GM19324 (cell line): Measurements from ENCODE around the gene WWOX.
"Not testable (repeated sequence)": the region's sequence is repeated elsewhere in the genome, so short reads cannot be mapped to it uniquely, and the experiment has no call there.

Experiments
- ATAC-seq: cut with Tn5 transposase; IDR thresholded peaks from one replicate; pipeline ENCODE4 v1.9.1; 2021; ENCODE audit warnings: mild to moderate bottlenecking, moderate library complexity; ENCODE audit not compliant: unreplicated experiment, low FRiP score

WWOX gene

DNA sequence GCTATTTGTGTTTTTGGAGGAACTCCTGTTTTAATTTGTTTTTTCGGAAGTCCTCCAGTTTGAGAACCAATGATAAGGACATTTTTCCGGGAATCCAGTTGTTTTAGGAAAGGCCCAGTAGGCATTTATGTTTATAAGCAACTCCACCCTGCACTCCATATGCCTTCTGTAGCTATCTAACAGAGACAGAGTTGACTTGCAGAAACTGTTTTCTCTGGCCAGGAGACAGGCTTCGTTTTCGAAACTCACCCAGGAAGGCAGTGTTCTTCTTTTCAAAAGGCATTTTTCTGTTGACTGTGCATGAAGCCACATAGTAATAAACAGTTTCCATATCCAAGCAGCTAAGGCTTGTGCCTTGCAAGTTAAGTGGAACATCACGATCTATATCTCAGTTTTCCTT, 587.1 kb downstream of the WWOX start:
- no peak for ATAC-seq

DNA sequence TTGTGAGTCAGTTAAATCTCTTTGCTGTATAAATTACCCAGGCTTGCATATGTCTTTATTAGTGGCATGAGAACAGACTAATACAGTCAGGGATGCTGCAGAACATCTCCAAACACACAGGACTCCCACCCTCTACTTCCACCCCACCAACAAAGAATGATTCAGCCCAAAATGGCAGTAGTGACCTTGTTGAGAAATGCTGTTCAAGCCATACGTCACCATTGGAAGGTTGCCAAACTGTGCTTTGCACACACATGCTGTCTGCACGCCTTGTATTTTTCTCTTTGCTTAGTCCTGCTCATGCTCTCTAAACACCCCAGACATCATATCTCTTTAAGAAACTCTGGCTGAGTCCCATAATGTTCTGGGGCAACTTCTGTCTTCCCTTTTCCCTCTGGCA, 589.6 kb downstream of the WWOX start:
- no peak for ATAC-seq

DNA sequence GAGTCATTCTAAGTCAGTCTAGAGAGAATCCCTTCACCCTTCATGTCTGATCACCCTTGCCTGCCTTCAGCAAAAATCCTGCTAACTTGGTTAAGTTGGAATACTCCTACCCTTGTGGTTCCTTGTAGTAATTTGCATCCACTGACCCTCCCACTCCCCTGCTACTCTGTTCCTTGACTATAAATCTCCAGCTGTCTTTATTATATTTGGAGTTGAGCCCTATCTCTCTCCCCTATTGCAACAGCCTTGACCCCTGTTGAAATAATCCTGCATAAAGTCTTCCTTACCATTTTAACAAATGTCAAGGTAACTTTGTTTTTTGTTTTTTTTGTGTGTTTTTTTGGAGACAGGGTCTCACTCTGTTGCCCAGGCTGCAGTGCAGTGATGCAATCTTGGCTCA, 590.1 kb downstream of the WWOX start:
- ATAC-seq = no peak

DNA sequence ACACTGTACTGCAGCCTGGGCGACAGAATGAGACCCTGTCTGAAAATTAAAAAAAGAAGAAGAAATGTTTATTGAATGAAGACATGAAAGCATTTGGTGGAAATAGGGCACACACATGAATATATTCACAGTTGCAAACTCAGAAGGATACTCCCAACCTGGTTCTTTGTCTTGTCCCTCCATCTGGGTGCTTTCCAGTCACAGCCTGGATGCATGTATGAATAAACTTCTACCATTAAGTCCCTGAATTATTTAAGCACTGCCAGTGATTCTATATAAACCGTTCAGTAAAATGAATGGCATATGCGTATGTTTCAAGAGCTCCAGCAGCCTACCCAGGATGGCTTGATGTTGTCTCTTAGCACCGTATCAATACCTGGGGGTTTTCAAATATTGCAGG, 591.1 kb downstream of the WWOX start:
- no peak for ATAC-seq

DNA sequence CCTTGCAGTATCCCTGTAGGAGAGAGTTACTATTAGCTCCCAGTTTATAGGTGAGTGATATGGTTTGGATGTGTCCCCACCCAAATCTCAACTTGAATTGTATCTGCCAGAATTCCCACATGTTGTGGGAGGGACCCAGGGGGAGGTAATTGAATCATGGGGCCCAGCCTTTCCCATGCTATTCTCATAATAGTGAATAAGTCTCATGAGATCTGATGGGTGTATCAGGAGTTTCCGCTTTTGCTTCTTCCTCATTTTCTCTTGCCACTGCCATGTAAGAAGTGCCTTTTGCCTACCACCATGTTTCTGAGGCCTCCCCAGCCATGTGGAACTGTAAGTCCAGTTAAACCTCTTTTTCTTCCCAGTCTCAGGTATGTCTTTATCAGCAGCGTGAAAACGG, 592.3 kb downstream of the WWOX start:
- ATAC-seq = not testable (repeated sequence)

DNA sequence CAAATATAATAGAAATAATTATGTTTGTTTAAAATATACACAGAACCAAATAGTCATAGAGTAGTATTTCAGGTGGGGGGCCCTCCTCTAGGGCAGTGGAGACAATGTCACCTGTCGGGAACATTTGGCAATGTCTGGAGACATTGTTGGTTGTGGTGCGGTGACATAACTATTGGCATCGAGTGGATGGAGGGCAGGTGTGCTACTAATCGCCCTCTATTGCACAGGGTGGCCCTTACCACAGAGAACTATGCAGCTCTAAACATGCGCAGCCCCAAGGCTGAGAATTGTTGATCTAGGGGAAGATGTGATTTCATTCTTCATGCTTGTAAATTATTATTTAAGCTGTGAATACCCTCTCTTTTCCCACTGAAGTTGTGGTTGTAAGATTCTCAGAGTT, 594.0 kb downstream of the WWOX start:
- ATAC-seq = no peak

DNA sequence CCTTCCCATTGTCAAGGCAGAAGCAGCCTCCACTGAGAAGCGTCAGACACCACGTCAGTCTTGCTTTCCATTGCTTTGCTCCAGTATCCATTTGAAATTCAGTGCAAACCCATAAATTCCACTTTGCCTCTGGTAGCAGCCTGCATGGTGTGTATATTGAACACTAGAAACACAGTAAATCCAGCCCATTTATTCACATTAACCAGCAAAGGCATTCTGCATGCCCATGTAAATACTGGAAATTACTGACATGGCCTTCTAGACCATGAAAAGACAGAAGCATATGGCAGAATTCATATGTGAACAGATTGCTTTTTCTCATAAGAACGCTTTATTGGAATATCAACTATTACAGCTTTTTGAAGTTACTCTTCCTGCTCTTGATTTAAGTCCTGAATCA, 595.0 kb downstream of the WWOX start:
- ATAC-seq = no peak

DNA sequence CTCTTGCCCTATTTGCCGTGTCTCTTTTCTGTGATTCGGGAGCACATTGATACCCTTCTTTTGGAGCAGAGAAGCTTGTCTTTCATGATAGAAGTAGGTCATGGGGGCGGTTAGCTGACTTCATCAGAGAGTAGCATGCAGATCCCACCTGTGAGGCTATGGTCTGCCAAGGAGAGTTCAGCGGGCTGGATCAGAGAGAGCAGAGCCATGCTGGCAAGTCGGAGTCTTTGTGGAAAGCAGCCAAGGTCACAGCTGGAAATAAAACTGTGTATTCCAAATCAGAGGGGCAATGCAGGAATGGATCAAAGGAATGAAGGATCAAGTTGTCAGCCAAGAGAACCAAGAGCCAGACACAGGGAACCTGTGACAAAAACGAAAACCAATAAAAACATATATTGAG, 595.9 kb downstream of the WWOX start:
- ATAC-seq = no peak

DNA sequence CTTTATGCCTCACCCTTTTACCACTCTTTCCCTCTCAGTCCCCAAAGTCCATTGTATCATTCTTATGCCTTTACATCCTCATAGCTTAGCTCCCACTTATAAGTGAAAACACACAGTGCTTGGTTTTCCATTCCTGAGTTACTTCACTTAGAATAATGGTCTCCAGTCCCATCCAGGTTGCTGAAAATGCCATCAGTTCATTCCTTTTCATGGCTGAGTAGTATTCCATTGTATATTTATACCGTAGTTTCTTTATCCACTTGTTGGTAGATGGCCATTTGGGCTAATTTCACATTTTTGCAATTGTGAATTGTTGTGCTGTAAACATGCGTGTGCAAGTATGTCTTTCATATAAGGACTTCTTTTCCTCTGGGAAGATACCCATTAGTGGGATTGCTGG, 597.3 kb downstream of the WWOX start:
- no peak for ATAC-seq

DNA sequence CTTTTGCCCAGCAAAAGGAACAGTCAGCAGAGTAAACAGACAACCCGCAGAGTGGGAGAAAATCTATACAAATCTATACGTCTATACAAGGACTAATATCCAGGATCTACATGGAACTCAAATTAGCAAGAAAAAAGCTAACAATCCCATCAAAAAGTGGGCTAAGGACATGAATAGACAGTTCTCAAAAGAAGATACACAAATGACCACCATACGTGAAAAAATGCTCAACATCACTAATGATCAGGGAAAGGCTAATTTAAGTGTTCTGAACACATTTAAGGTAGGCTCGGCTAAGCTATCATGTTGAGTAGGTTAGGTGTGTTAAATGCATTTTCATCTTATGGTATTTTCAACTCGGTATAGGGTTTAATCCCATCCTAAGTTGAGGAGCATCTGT, 598.0 kb downstream of the WWOX start:
- ATAC-seq = no peak

DNA sequence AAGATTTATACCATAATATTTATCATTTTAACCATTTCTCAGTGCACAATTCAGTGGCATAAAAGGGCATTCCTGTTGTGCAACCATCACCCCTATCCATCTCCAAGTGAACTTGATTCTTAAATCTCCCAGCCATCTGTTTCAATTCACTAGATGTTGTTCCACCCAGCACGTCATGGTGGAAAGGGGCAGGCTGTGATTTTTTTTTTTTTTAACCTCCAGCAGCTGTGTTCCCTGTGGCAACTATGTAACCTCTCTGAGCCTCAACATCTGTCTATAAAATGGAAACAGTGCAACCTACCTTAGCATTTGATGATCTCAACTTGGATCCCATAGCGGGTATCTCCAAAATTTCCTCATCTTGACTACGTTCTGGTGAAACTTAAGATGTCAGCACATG, 604.5 kb downstream of the WWOX start:
- ATAC-seq = no peak

DNA sequence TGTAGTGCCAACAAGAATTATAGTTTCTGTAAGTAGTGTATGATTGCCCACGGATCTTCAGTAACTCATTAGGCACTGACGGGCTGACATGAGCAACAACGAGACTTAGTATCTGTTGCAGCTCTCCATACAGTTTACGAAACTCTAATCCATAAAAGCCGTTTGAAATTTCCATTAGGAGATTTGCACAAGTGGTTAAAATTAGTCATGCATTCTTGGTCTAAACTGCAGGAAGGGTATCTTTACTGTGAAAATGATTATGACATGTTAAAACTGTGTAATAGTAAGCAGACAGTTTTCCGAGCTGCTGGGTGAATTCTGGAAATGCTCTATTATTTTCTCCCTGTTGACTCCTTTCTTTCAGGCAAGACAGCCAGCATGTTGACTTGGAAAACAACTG, 605.0 kb downstream of the WWOX start:
- no peak for ATAC-seq

DNA sequence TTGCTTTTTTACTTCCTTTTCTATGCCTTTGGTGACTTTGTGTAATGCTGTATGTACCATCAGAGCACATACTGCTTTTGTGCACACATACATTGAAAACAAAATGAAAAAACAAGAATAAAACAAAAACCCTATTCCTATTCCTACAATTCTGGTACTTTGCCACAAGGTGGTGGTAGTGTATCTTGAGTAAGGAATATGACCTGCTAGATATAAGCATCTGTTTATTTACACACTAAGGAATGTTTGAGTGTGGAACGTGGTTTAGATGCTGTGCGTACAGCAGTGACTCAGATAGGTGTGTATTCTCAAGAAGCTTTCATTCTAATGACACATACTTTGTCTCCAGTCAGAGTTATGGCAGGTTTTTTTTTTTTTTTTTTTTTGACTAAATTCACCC, 606.2 kb downstream of the WWOX start:
- ATAC-seq = no peak

DNA sequence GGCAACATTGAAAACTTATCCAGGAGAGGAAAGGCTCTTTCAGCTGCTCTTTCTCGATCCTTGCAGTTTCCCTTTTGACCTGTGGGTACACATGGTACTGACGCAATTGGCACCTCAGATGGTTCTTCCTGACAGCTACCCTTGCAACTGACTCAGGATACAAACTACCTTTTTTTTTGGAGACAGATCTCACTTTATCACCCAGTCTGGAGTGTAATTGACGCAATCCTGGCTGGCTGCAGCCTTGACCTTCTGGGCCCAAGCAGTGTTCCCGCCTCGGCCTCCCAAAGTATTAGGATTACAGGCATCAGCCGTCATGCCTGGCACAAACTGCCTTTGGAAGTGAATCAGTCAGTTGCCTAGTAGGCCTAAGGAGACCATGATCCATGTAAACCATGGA, 607.2 kb downstream of the WWOX start:
- no peak for ATAC-seq

DNA sequence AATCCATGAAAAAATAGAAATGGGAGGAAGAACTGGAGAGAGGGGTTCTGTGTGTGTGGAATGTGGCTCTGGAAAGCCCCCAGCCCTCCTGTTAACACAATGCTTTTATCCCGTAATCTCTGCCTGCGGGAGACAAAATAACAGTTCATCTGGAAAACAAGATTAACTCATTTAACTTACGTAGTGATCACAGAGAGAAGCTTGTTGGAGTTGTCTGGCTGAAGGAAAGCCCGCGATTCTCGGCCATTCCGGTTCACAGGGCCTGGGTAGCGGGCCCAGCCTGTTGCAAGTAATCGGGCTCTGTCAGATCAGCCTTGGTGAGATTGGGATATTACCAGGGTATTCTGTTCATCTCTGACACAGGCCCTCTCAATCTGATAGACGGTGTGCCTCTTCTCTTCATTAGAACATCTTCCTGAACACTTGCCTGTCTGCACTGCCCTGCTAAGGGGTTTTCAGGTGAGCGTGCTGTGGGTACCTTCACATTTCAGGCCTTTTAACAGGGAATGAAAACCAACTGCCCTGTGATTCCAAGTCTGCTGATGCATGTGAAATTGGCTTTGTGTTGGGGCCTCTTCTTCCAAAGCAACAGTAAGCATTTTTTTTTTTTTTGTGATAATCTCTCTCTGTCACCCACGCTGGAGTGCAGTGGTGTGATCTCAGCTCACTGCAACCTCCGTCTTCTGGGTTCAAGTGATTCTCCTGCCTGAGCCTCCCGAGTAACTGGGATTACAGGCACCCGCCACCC, 609.9 kb downstream of the WWOX start:
- ATAC-seq = no peak

DNA sequence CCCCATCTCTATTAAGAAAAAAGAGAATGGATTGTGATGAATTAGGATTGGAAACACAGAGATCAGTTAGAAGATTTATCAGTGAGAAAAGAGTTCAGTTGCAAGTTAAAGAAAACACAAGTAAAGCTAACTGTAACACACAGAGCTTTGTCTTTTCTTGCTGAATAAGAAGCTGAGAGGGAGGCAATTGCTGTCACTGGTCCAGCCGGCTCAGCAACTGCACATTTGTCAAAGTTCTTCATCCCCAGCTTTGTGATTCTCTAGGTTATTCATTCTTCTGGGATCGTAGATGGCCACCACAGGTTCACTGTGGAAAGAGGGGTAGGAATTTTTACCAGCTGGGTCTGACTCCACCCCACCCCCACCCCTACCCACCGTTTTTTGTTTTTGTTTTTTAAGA, 615.7 kb downstream of the WWOX start:
- no peak for ATAC-seq

DNA sequence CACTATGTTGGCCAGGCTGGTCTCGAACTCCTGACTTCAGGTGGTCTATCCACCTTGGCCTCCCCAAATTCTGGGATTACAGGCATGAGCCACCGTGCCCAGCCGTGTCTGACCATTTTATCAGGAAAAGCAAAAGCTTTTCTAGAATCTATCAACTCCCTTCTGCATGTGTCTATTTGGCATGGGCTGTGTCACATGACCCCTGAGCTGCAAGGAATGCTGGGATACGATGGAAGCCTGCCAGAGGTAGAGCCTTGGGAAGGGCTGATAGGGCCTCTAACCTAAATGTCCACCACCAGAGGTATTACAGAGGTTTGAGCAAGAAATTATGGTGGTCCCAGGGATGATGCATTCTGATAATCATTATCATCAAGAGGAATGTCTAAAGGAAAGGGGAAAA, 616.2 kb downstream of the WWOX start:
- no peak for ATAC-seq

DNA sequence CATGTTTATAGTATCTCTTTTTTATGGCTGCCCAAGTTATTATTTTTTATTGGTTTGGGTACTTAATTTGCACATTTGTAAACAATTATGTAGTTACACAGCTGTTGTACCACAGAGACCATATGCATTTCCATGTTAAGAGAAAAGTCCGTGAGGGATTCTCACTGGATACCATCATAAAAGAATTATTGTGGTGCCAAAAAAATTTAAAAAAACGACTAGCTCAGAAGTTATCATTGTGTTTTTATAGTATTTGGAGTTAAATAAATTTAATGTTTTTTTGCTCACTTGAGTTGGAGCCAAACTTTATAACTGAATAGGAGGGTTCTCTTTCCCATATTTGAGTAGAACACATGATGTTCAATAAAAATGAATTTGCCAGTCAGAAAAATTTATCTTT, 618.7 kb downstream of the WWOX start:
- ATAC-seq = no peak

DNA sequence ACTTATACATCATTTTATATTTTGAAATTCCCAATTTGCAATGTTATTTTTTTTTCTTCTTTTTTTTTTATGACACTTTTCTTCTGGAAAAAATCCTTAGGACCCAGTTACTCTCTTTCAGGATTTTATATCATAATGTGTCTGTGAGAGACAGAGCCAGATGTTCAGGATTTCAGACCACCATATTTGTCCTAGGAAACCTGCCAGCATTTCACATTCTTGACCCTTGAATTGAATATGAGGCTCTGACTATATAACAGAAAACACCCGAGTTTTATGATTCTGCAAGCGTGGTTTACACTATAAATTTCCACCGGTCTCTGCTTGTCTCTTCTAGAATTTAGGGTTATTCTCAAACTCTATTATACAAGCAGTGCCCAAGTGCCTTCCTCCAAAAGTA, 621.0 kb downstream of the WWOX start:
- no peak for ATAC-seq

DNA sequence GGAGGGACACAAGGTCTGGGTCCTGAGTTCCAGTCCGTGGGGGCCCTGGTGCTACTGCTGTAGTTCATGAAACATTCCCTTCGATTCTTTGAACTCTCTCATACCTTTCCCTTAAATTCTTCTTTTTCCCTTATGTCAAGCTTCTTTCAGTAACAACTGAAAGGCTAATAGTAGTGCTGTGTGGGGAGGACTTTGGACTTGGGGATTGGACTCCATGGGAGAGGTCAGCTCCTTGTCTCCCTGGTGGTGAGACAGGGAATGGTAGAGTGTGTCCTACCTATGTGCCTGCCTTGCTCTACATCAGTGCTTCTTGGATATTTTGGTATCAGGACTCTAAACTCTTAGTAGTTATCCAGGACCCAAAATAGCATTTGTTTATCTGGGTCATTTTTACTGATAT, 628.1 kb downstream of the WWOX start:
- ATAC-seq = no peak

DNA sequence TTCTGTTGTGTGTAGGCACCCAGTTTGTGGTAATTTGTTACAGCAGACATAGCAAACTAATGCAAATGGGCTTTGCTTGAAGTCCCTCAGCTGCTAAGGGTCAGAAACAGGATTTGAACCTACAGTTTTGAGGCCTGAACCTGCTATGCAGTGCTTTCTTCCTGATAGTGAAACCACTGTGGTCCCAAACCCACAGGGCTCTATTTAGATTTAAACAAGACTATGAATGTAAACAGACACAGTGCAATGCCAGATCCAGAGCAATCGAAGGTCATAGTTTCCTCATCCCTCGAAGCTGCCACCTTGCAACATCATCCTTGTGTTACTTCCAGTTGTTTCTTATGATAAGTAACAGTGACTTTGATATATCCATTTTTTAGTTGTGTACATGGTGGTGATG, 630.2 kb downstream of the WWOX start:
- ATAC-seq = no peak

DNA sequence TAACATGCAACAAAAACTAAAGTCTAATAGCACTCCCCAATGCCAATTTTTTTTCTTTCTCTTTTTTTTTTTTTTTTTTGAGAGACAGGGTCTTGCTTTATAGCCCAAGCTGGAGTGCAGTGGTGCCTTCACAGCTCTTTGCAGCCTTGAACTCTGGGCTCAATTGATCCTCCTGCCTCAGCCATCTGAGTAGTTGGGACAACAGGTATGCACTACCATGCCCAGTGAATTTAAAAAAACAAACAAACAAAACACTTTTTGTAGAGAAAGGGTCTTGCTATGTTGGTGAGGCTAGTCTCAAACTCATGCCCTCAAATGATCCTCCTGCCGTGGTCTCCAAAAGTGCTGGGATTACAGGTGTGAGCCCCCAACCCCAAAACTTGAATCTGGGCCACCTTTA, 632.3 kb downstream of the WWOX start:
- no peak for ATAC-seq

DNA sequence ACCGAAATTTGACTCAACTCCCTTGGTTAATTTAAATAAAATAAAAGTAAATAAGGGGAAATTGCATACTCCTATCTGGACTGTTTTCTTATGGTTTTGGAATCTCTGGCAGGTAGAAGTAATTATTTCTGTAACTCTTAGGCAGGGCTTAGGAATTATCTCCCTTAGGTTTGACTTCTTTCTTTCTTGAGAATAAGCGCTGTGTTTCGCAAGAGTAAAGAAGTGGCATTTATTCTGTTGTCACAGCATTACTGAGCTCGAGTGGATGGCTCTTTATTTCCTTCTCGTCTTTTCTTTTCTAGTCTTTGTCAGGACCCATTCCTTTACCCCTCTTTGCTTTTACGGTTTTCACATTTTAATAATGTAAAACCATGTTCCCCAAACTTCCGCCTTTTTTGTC, 633.2 kb downstream of the WWOX start:
- ATAC-seq = no peak
